DOHH2 (cell line): ENCODE measurements around the gene CNEP1R1.

Experiments
- EZH2phosphoT487 ChIP-seq: fragments of 200-600 bp; sonication (generic); IDR thresholded peaks from 2 replicates; pipeline ENCODE4 v1.6.1; 2017; ENCODE audit warnings: borderline replicate concordance, mild to moderate bottlenecking, antibody characterized with exemption, low read length, moderate library complexity, mixed read lengths
- TF ChIP-seq, protein P1 (sequence below): fragments of 200-600 bp; sonication (generic); IDR thresholded peaks from one replicate; pipeline ENCODE4 v1.5.1; 2014; ENCODE audit warnings: antibody characterized with exemption, mild to moderate bottlenecking, low read depth, low read length; ENCODE audit not compliant: poor library complexity, severe bottlenecking

DNA sequence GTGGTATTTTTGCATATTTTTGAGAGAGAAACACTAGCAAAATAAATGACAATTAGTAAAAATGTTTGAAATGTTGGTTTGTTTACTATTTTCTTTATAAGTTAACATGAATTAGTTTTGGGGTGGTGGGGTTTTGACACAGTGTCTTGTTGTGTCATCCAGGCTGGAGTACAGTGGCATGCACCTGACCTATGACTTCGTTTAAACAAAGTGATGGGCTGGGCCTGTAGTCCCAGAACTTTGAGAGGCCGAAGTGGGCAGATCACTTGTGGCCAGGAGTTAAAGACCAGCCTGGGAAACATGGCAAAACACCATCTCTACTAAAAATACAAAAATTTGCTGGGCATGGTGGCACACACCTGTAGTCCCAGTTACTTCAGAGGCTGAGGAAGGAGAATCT is 22.8 kb downstream of the CNEP1R1 start:
- TF ChIP-seq, protein P1, sequence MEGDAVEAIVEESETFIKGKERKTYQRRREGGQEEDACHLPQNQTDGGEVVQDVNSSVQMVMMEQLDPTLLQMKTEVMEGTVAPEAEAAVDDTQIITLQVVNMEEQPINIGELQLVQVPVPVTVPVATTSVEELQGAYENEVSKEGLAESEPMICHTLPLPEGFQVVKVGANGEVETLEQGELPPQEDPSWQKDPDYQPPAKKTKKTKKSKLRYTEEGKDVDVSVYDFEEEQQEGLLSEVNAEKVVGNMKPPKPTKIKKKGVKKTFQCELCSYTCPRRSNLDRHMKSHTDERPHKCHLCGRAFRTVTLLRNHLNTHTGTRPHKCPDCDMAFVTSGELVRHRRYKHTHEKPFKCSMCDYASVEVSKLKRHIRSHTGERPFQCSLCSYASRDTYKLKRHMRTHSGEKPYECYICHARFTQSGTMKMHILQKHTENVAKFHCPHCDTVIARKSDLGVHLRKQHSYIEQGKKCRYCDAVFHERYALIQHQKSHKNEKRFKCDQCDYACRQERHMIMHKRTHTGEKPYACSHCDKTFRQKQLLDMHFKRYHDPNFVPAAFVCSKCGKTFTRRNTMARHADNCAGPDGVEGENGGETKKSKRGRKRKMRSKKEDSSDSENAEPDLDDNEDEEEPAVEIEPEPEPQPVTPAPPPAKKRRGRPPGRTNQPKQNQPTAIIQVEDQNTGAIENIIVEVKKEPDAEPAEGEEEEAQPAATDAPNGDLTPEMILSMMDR, result no peak
- no peak for TF ChIP-seq EZH2phosphoT487
